Measurements from ENCODE around the gene REV1.
"Not testable (repeated sequence)": the region's sequence is repeated elsewhere in the genome, so short reads cannot be mapped to it uniquely, and the experiment has no call there.

Gene REV1

DNA sequence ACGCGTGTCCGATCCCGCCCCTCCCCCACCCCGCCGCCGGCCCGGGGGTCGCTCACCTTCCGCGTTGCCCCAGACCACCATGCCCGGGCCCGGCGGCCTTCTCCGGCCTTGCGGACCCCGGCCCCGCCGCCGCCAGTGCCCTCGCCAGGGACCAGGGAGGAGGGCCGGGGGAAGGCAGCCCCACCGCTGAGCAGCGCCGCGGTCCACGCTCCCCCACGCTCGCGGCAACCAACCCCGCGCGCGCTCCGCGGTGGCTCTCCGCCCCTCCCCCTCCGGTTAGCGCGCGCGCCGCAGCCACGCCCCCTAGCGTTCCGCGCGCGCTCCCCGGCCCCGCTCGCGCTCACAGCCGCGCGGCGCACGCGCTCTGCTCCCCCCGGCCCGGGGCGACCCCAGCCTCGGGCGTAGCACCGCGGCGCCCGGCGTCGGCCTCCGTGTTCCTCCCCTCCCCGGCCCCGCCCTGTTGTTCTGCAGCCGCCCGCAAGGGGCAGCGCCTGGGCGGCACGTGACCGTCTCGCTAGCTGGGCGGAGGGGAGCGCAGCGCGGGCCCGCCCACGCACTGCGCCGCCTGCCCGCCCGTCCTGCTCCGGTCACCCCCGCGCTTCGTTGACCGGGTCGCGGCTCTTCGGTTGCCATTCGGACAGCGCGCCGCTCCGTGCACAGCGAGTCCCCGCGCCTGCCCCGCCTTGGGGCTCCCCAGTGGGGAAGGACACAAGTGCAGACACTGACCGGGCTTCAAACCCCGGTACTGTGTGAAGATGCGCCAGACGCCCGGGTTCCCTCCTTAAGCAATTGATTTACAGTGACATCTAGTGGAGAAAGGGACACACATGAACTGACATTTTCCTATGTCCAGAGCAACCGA, at the start of gene REV1:
Gene REV1 (minus strand): TSS at position 257 of the 862 bp plus-strand sequence. CDS start 25,042 bp downstream, outside the sequence.
- DNase-seq: peak; percentile 88 to 89

DNA sequence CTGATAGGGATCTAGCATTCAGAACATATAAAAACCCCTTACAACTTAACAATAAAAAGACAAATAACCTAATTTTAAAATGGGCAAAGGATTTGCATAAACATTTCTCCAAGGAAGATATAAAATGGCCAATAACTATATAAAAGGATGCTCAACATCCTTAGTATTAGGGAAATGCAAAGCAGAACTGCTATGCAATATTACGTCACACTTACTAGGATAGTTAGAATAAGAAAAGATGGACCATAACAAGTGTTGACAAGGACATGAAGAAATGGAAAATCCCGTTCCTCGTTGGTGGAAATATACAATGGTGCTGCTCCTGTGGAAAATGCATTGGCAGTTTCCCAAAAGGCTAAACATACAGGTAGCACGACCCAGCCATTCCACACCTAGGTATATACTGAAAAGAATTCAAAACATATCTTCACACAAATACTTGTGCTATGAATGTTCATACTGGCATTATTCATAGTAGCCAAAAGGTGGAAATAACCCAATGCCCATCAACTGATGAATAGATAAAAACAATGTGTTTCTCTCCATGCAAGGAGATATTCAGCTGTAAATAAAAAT, 48.2 kb upstream of the REV1 start:
- DNase-seq: no peak

- no peak for DNase-seq
Measured at GRCh38 chr2:99524056-99524455, 34.2 kb upstream of the REV1 start.

GRCh38 chr2:99522157-99522556, 32.3 kb upstream of the REV1 start:
- DNase-seq: no peak

DNA sequence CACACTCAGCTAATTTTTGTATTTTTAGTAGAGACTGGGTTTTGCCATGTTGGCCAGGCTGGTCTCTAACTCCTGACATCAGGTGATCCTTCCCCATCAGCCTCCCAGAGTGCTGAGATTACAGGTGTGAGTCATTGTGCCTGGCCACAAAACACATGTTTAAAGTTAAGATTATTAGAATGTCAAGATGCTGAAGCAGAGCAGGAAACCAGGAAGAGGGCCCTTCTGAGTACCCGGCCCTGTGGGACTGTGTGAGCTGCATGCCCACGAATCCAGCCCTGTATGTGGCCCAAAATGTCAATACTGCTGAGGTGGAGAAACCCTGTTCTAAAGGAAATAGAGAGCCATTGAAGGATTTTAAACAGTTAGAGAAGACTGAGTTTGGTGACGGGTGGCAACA, 31.0 kb upstream of the REV1 start:
- DNase-seq: no peak

GRCh38 chr2:99520195-99520594, 30.4 kb upstream of the REV1 start:
- DNase-seq: no peak

DNA sequence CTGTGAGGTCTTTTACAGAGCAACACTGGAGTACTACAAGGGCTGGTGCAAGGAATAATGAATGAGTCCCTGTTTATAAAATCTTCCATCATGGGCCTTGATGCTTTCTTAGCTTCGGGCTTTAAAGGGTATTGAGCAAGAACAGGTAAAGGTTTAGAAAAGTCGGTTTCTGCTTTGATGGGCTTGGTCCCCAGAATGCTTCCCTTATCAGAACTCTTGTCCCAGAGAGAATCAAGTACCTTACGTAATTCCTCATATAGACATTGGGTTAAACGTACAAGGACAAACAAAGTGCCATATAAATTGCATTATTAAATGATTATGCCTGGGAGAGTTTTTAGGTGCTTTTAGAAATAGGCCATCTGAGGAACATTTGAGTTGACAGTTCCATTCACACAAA, 24.5 kb upstream of the REV1 start:
- DNase-seq: no peak

DNA sequence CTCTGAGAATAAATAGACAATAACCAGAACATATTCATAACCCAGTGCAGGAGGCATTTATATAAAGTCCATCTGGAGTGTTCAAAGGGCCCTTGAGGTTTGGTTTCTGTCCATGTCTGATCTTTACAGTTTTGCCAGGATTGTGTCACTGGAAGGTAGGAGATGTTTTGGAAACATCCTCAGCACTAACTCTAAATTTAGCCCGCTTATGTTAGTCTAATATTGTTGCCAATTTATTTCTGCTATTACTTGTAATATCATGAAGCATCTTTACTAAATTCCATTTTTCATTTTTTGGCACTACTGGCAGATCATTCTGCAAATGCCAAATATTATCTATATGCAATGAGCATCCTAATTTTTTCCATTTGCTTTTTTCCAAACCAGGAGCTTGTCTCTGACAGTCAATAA, 22.4 kb upstream of the REV1 start:
- no peak for DNase-seq

DNA sequence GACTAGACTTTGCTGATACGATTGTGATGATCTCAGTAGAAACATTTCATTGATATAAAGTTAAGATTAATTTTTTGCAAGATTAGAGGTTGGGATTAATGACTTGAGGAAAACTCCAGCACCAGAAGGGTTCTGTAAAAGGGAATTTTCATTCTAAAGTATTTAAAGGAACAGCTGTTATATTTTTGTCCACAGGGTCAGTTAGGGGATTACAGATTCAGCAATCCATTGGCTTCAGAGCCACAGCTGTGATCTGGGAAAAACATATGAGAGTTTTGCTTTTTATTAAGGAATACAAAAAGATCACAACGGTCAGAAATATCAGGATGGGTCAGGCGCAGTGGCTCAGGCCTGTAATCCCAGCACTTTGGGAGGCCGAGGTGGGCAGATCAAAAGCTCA, 19.6 kb upstream of the REV1 start:
- DNase-seq: no peak

GRCh38 chr2:99507937-99508818, 18.4 kb upstream of the REV1 start:
- DNase-seq: no peak

- no peak for DNase-seq
Measured at GRCh38 chr2:99504844-99505584, 15.2 kb upstream of the REV1 start.

- not testable (repeated sequence) for DNase-seq
Measured at GRCh38 chr2:99503662-99504416, 14.0 kb upstream of the REV1 start.

GRCh38 chr2:99496021-99496420, 6.2 kb upstream of the REV1 start:
- DNase-seq: no peak

GRCh38 chr2:99495115-99495860, 5.5 kb upstream of the REV1 start:
- no peak for DNase-seq

GRCh38 chr2:99492721-99493120, 2.9 kb upstream of the REV1 start:
- DNase-seq: no peak

DNA sequence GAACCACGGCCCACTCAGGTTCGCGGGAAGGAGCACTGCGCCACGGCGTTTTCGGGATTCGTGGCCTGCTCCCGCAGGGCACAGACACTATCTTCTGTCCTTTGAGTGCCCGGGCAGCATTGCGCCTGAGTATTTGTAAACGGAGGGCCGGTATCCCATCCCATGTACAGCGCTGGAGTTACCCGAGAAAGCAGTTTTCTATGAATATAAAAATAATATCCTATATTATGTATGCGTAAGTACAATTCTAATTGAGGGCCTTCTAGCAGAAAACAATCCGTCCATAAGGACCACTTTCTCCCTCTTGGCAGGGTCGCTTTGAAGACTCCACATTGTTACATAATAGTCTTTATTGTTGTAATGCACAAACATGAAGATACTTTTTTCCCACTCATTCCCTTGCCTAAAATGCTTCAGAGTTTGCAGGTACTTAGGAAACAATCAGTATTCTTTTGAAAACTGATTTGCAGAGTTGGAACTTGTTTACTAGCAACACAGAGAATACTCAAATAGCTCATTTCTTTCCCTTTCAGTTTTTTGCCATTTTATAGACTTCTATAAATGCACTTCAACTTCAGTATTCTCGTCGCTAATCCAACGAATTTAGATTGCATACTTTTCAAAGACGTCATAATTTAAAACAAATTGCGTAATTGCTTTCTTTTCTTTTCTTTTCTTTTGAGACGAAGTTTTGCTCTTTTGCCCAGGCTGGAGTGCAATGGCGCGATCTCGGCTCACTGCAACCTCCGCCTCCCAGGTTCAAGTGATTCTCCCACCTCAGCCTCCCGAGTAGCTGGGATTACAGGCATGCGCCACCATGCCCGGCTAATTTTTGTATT, 1.0 kb upstream of the REV1 start:
- no peak for DNase-seq

DNA sequence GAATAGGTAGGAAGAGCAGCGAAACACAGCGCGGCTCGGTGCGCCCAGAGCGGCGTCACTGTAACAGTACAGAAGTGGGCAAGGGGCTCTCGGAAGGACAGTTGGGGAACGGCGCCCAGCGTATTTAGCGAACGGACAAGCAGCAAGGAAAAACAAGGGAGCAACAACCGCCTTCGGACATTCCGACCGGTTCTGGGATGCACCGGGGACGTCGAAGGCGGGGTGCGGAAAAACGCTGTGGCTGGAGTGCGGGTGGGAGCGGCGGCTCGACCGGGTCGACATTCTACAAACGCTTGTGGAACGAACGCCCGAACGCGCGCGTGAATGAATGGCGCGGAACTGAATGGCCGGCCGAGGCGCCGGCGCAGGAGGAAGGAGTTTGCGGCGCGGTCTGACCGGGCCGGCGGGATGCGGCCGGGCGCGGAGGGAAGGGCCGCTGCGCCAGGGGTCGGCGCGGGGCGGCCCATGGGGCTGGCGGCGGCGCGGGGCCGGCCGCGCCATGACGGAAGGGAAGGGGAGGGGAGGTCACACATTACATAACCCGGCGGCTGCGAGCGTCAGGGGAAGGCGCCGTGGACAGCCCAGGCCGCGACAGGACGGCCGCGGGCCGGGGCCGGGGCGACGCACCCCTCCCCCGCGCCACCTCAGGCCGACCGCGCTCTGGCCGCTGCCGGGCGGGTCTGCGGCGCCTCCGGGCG, 605 bp downstream of the REV1 start:
- peak; percentile 24 to 26 for DNase-seq

- no peak for DNase-seq
Measured at GRCh38 chr2:99488539-99489062, 1.2 kb downstream of the REV1 start.

- no peak for DNase-seq
Measured at GRCh38 chr2:99487906-99488305, 1.9 kb downstream of the REV1 start.

All from stimulated activated CD4-positive, alpha-beta T cell treated with anti-CD3 and anti-CD28 coated beads, Interleukin-2, amount 100 ng/mL, for 48 hours (primary cell).